Panc1 (cell line): Measurements from ENCODE around the gene CTNND2. TPM values are rescaled to one million over a fixed set of nuclear protein-coding genes. Genes with fewer than 3 reads are reported as not detected.
"Not testable (repeated sequence)": the region's sequence is repeated elsewhere in the genome, so short reads cannot be mapped to it uniquely, and the experiment has no call there.

Source experiments
- ATAC-seq: fragments of 200-7000 bp; cut with Tn5 transposase; 2 replicates; pipeline ENCODE4 v1.9.1; 2020; ENCODE audit warnings: mild to moderate bottlenecking, moderate library complexity
- BruUV-seq: library from RNA; stranded (reverse); fragments of 400-500 nt; replicated peaks from 2 replicates; lab custom pipeline; 2021; lab: Mats Ljungman, UMichigan
- CTCF ChIA-PET: fragments of 300-600 bp; sonication (Branson Sonifier 250); formaldehyde crosslinking; loops from one replicate; lab custom pipeline; 2022; ENCODE audit warnings: antibody characterized with exemption; lab: Charles Lee
- POLR2A ChIA-PET: fragments of 300-600 bp; sonication (Branson Sonifier 250); formaldehyde crosslinking; loops from one replicate; lab custom pipeline; 2022; ENCODE audit warnings: antibody characterized with exemption; lab: Charles Lee
- DNase-seq: peaks from one replicate; pipeline ENCODE4 v3.0.0-alpha.2; 2010; ENCODE audit warnings: low read depth, low spot score
- H3K27ac ChIP-seq: 2 replicates; pipeline ENCODE4 v1.5.1; 2011; ENCODE audit warnings: mild to moderate bottlenecking, low read length, inconsistent platforms
- H3K27me3 ChIP-seq: fragments of 200-500 bp; sonication (Bioruptor generic); 2 replicates; pipeline ENCODE4 v1.6.0; 2014; ENCODE audit warnings: low read length, inconsistent platforms; ENCODE audit not compliant: control insufficient read depth, insufficient read depth
- H3K36me3 ChIP-seq: fragments of 200-500 bp; sonication (Bioruptor generic); 2 replicates; pipeline ENCODE4 v1.5.1; 2014; ENCODE audit warnings: inconsistent platforms, mild to moderate bottlenecking, low read length, moderate library complexity; ENCODE audit not compliant: control insufficient read depth, insufficient read depth
- H3K4me1 ChIP-seq: 2 replicates; pipeline ENCODE4 v1.5.1; 2011; ENCODE audit warnings: inconsistent platforms, mild to moderate bottlenecking, low read length, moderate library complexity; ENCODE audit not compliant: control insufficient read depth, insufficient read depth
- H3K4me3 ChIP-seq, 2 experiments: 2 replicates each; pipeline ENCODE4 v1.5.1; 2011 to 2012; ENCODE audit warnings: low read depth in 2 of 2, low read length in 2 of 2, mild to moderate bottlenecking in 2 of 2, inconsistent platforms in 1 of 2, moderate library complexity in 1 of 2
- H3K9me3 ChIP-seq: fragments of 200-500 bp; sonication (Bioruptor generic); 2 replicates; pipeline ENCODE4 v1.5.1; 2014; ENCODE audit warnings: low read depth, mild to moderate bottlenecking, inconsistent platforms, low read length, moderate library complexity; ENCODE audit not compliant: control insufficient read depth, insufficient read depth
- POLR2AphosphoS5 ChIP-seq: IDR thresholded peaks from 2 replicates; pipeline ENCODE4 v1.6.1; 2012; ENCODE audit warnings: mild to moderate bottlenecking, low read depth, low read length, moderate library complexity
- SIN3A ChIP-seq: IDR thresholded peaks from 2 replicates; pipeline ENCODE4 v1.6.1; 2012; ENCODE audit warnings: low read depth, mild to moderate bottlenecking, low read length, moderate library complexity, borderline replicate concordance; ENCODE audit not compliant: insufficient read depth
- TCF7L2 ChIP-seq: IDR thresholded peaks from 2 replicates; pipeline ENCODE4 v1.6.1; 2011; ENCODE audit warnings: mild to moderate bottlenecking, low read depth, low read length, inconsistent platforms
- in situ Hi-C: cut with HindIII; loops from 2 replicates; pipeline ENCODE4 v1.10.0; 2016; ENCODE audit warnings: low sequenced_read_pairs, low pct_unique_long_range_greater_than_20kb
- intact Hi-C: fragments of 100-400 bp; cut with micrococcal nuclease; formaldehyde crosslinking; loops from one replicate; pipeline ENCODE4 v1.10.0; 2022; ENCODE audit not compliant: unreplicated experiment
- total RNA-seq: library from RNA; stranded (reverse); gene quantifications from one replicate; pipeline ENCODE4 v1.2.1, GENCODE V29; 2021; ENCODE audit not compliant: unreplicated experiment
- TF ChIP-seq, protein P1 (sequence below): fragments of 450-650 bp; IDR thresholded peaks from 2 replicates; pipeline ENCODE4 v1.5.1; 2017; ENCODE audit warnings: mild to moderate bottlenecking
- TF ChIP-seq, protein P2 (sequence below), 2 experiments: IDR thresholded peaks; 2 replicates each; pipeline ENCODE4 v1.6.1; 2011 to 2012; ENCODE audit warnings: low read depth in 2 of 2, control low read depth in 1 of 2, low read length in 1 of 2, mild to moderate bottlenecking in 1 of 2, moderate library complexity in 1 of 2; ENCODE audit not compliant: insufficient read depth in 1 of 2

Gene CTNND2
- total RNA-seq, 1 experiment from 2014 or later = 1.0 TPM

DNA sequence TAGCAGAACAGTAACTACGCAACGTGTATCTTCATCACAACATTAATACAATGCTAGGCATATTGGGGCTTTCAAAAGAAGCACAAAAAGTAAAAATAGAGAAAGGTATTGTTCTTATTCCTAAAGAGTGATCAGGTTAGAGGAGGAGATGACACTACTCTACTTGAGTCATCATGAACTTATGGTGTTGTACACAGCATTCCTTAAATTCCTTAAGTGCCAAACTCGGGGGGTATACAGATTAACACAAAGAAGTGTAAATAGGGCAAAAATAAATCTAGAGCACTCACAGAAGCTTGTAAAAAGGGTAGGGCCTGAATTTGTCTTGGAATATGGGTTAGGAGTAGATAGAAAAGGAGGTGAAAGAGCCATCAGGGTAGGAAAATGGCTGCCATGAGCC is 835.2 kb downstream of the CTNND2 start:
- Histone ChIP-seq H3K27ac (no peak overlapping the region), H3K36me3 (no peaks in the 10 kb centered on the region), H3K4me1 (no peaks in the 10 kb centered on the region), H3K4me3 (no peak overlapping the region), H3K9me3 (no peaks in the 10 kb centered on the region), H3K27me3 (peaks cover 8% of the 10 kb centered on the region; the same call in 1 of the 2 replicates)
- in situ Hi-C loops (no loop called here), intact Hi-C loops (no loop called here)
- DNase-seq (no peak), ATAC-seq (no peak)
- CTCF ChIA-PET = no interaction called here
- TF ChIP-seq, protein P1, sequence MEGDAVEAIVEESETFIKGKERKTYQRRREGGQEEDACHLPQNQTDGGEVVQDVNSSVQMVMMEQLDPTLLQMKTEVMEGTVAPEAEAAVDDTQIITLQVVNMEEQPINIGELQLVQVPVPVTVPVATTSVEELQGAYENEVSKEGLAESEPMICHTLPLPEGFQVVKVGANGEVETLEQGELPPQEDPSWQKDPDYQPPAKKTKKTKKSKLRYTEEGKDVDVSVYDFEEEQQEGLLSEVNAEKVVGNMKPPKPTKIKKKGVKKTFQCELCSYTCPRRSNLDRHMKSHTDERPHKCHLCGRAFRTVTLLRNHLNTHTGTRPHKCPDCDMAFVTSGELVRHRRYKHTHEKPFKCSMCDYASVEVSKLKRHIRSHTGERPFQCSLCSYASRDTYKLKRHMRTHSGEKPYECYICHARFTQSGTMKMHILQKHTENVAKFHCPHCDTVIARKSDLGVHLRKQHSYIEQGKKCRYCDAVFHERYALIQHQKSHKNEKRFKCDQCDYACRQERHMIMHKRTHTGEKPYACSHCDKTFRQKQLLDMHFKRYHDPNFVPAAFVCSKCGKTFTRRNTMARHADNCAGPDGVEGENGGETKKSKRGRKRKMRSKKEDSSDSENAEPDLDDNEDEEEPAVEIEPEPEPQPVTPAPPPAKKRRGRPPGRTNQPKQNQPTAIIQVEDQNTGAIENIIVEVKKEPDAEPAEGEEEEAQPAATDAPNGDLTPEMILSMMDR = no peak
- TF ChIP-seq, protein P2, sequence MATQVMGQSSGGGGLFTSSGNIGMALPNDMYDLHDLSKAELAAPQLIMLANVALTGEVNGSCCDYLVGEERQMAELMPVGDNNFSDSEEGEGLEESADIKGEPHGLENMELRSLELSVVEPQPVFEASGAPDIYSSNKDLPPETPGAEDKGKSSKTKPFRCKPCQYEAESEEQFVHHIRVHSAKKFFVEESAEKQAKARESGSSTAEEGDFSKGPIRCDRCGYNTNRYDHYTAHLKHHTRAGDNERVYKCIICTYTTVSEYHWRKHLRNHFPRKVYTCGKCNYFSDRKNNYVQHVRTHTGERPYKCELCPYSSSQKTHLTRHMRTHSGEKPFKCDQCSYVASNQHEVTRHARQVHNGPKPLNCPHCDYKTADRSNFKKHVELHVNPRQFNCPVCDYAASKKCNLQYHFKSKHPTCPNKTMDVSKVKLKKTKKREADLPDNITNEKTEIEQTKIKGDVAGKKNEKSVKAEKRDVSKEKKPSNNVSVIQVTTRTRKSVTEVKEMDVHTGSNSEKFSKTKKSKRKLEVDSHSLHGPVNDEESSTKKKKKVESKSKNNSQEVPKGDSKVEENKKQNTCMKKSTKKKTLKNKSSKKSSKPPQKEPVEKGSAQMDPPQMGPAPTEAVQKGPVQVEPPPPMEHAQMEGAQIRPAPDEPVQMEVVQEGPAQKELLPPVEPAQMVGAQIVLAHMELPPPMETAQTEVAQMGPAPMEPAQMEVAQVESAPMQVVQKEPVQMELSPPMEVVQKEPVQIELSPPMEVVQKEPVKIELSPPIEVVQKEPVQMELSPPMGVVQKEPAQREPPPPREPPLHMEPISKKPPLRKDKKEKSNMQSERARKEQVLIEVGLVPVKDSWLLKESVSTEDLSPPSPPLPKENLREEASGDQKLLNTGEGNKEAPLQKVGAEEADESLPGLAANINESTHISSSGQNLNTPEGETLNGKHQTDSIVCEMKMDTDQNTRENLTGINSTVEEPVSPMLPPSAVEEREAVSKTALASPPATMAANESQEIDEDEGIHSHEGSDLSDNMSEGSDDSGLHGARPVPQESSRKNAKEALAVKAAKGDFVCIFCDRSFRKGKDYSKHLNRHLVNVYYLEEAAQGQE (IDR thresholded peaks at IDR 0.05; ENCODE audit: insufficient read depth in 1 of 2, low read depth in 2 of 2, low read length in 1 of 2) = no peak
- TF ChIP-seq SIN3A = no peak
- TF ChIP-seq TCF7L2 = no peak
- no peak for TF ChIP-seq POLR2AphosphoS5
- POLR2A ChIA-PET = no interaction called here
- no TSS peak for BruUV-seq

DNA sequence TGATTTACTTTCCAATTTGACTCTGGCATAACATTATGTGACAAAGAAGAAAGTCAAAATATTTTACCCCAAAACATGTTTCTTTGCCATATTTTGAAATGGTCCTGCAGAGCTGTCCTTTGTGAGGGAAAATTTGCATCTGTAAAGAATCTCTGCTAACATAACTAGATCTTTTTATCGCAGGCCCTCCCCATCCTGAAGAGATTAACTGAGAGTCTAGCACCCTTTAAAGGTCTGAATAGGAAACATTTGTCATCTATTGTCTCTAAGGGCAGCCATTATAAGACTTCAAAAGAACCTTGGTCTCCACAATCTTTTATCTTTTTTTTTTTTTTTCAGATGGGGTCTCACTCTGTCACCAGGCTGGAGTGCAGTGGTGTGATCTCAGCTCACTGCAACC is 838.5 kb downstream of the CTNND2 start:
- intact Hi-C loops, DNase-seq, BruUV-seq, POLR2A ChIA-PET, H3K36me3 ChIP-seq, CTCF ChIA-PET, H3K4me1 ChIP-seq, H3K9me3 ChIP-seq, in situ Hi-C loops, H3K4me3 ChIP-seq, ATAC-seq, H3K27ac ChIP-seq: not testable (repeated sequence)
- peaks cover 13% of the 10 kb centered on the region; the same call in 1 of the 2 replicates for H3K27me3 ChIP-seq

DNA sequence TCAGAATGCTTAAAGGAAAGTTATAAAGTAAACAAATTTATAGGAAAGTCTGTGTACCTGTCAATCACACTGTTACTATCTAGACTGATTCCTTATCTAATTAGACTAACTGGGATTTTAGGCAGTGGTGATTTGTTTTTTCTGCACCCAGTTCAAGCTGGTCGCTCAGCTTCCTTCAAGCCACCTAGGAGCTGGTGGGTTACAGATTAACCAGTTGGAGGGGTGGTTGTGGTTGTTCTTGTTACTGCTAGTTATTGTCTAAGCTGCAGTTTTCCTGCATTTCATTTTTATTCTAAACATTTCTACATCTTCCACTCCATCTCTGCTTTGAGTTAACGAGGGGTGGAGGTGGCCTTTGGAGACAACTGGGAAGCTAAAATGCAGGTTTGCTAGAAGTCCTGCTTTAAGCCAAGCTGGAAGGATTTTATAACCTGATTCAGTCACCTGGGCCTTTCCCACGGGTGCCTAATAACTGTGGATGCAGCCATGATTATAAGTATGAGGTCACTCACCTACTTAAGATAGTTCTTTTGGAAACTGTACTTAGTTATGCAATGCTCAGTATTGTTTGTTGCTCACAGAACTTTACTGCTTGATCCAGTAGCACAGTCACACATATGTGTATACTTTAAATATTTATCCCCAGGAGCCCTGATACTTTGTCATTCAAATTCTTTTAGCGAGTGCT is 839.3 kb downstream of the CTNND2 start:
- H3K27ac ChIP-seq = no peak overlapping the region
- in situ Hi-C loops = no loop called here
- intact Hi-C loops = no loop called here
- ATAC-seq = no peak
- no TSS peak for BruUV-seq
- no peaks in the 10 kb centered on the region for H3K4me1 ChIP-seq
- ChIA-PET CTCF (no interaction called here), POLR2A (no interaction called here)
- H3K27me3 ChIP-seq = peaks cover 16% of the 10 kb centered on the region; the same call in 1 of the 2 replicates
- no peak for DNase-seq
- TF ChIP-seq, protein P1 = no peak
- TF ChIP-seq, protein P2 (IDR thresholded peaks at IDR 0.05; ENCODE audit: insufficient read depth in 1 of 2, low read depth in 2 of 2, low read length in 1 of 2) = no peak
- TF ChIP-seq SIN3A (no peak), POLR2AphosphoS5 (no peak), TCF7L2 (no peak)
- no peaks in the 10 kb centered on the region for H3K36me3 ChIP-seq
- H3K9me3 ChIP-seq = no peaks in the 10 kb centered on the region
- H3K4me3 ChIP-seq = no peak overlapping the region
